ENCODE results near the gene FXYD3.
A peak's percentile ranks its signal among the peaks of the same experiment; 100 is the strongest.

FXYD3 gene, protein sequence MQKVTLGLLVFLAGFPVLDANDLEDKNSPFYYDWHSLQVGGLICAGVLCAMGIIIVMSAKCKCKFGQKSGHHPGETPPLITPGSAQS

GRCh38 chr19:35115177-35115951, at the start of gene FXYD3:
Gene FXYD3 (plus strand): TSS chr19:35115823. CDS start chr19:35119377, 3,554 bp downstream.
- no peak for DNase-seq

- no peak for DNase-seq
Observed at GRCh38 chr19:35066121-35066520, 49.5 kb upstream of the FXYD3 start.

GRCh38 chr19:35066691-35067563, 48.7 kb upstream of the FXYD3 start:
- DNase-seq: peak; percentile 93

DNA sequence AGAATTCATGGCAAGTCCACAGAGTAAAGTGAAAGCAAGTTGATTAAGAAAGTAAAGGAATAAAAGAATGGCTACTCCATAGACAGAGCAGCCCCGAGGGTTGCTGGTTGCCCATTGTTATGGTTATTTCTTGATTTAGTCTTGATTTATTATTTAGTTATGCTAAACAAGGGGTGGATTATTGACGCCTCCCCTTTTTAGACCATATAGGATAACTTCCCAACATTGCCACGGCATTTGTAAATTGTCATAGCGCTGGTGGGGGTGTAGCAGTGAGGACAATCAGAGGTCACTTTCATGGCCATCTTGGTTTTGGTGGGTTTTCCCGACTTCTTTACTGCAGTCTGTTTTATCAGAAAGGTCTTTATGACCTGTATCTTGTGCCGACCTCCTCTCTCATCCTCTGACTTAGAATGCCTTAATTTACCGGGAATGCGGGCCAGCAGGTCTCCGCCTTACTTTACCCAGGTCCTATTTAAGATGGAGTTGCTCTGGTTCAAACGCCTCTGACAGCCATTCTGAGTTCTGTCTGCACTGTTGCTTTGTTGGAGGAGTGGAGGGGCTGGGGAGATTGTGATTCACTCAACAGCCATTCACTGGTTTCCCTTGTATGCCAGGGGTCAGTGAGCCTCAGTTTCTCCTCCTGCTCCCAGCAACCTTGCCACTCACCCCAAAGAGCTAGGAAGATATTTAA, 46.5 kb upstream of the FXYD3 start:
- DNase-seq: no peak

DNA sequence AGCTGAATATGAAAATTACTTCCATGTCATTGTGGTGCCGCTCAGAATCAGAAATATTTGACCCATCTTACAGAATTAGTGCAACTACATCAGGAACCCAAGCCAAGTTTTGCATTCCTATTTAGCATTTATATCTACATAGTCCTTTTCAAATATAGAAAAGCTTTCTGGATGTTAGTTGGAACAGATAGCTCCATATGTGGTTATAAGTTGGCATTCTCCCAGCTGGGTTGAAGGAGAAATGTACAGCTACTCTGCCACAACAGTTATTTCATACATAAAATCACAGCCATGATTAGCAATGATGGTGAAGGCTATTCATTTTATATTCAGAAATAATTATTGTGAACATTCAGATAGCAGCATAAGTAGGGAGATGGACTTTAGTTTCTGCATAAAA, 45.9 kb upstream of the FXYD3 start:
- DNase-seq: no peak

- DNase-seq: no peak
Observed at GRCh38 chr19:35070471-35070870, 45.2 kb upstream of the FXYD3 start.

DNA sequence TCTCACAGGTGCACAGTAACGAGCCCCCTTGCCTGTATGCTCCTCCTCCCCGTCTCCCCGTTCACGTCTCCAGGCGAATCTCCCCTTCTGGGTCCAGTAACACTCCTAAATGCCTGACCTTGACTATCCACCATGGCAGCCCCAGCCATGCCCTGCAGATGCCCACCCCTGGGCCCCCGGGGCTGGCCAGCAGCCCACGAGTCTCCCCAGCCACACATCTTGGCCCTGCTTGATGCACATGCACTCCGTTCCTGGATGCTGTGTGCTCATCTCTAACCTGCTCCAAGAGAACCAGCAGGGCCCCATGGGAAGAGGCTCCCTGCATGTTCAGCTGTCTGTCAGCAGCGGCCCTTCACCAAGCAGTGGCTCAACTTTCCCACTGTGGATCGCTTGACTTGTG, 42.1 kb upstream of the FXYD3 start:
- DNase-seq: no peak

DNA sequence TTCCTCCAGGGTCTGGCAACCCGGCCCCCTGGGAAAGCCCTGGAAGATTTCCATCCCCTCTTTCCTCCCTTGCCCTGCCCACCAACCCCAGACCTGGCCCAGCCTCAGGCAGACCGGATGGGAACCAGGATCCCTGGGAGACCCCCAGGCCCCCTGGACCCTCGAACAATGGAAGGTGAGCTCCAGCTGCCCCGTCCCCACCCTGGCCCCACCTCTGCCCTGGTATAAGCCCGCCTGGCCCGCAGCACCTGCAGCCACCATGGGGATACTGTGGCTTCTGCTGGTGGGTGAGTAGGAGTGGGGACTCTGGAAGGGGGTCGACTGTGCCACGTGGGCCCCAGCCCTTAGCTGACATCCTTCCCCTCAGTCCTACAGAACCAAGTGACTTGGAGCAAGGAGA, 41.7 kb upstream of the FXYD3 start:
- DNase-seq: no peak

GRCh38 chr19:35074426-35075201, 41.0 kb upstream of the FXYD3 start:
- no peak for DNase-seq

DNA sequence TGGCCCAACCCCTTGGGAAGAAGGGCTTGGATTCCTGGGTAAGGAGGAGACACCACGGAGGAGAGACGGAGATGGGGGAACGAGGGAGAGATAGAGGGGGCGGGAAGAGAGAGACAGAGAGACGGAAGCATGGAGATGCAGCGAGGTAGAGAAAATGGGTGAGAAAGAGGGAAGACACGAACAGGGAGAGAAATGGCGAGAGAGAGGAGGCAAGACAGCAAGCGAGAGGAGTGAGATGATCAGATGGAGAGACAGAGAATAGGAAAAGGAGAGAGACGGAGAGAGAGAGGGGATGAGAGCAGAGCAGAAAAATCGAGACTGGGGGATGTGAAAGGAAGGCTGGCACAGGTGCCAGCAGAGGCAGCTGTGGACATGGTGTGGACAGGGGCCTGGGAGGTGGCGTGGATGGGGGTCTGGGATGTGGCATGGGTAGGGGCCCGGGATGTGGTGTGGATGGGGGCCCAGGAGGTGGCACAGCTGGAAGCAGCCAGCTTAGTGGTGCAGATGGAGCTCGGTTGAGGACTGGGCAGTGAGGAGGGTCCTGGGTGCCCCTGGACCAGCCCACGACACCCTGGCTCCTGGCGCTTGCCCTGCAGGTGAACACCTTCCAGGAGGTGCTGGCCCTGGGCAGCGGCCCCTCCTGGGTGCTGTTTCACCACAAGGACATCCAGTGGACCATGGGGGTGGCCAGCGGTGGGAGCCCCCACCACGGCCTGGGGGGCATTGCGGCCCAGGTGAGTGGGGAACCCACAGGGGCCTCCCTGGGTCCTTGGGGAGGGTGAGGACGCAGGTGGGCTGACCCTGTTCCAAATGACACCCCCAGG, 40.2 kb upstream of the FXYD3 start:
- DNase-seq: no peak

- no peak for DNase-seq
Observed at GRCh38 chr19:35076026-35076370, 39.6 kb upstream of the FXYD3 start.

- no peak for DNase-seq
Observed at GRCh38 chr19:35076657-35077056, 39.0 kb upstream of the FXYD3 start.

DNA sequence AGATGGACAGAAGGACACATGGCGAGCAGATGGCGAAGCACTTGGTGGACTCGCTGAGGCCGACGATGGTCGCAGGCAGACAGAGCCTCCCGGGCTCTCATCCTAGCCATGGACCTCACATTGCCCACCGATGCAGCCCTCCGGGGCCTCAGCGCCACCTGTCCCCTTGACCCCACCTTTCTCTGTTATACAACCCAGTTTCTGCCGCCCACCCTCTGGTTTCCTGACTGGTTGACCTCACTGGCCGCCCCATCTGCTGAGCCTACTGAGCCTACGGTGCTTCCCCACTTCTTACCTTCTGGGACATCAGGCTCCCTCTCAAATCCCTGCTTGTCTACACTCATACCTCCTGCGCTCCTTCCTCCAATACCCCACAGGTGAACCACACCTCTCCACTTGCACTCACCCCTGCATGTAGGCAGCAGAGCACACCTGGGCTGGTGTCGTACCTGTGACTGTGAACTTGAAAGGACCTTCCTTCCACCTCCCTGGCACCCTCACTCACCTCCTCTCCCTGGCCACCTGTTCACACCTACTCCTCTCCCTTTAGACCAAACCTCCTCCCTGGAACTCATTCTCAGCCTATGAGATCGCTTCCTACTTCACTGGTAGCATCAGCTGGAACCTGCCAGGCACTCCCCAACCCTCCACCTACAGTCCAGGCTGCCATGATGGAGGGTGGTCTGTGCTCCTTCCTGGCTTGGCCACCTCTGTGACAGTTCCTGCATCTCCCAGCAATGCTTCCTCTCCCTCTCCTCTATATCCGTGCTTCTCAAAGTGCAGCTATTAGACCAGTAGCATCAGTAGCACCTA, 38.0 kb upstream of the FXYD3 start:
- DNase-seq: no peak

GRCh38 chr19:35079826-35080225, 35.8 kb upstream of the FXYD3 start:
- DNase-seq: no peak

- no peak for DNase-seq
Observed at GRCh38 chr19:35080613-35081170, 34.9 kb upstream of the FXYD3 start.

GRCh38 chr19:35081201-35081600, 34.4 kb upstream of the FXYD3 start:
- no peak for DNase-seq

GRCh38 chr19:35083691-35084508, 31.7 kb upstream of the FXYD3 start:
- no peak for DNase-seq

GRCh38 chr19:35084509-35084762, 31.2 kb upstream of the FXYD3 start:
- DNase-seq: no peak

DNA sequence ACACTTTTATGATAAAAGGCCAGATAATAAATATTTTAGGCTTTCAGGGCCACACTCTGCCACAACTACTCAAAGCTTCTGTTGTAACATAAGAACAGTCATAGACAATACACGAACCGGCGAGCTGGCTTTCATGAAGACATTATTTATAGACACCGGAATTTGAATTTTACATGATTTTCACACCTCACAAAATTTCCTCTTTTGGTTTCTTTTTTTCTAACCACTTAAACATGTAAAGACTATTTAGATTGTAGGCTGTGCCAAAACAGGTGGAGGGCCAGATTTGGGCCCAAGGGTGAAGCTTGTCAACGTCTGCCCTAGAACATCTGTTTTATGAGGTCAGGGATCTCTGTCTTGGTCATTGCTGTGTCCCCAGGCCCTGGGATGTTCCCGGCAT, 29.7 kb upstream of the FXYD3 start:
- no peak for DNase-seq

DNA sequence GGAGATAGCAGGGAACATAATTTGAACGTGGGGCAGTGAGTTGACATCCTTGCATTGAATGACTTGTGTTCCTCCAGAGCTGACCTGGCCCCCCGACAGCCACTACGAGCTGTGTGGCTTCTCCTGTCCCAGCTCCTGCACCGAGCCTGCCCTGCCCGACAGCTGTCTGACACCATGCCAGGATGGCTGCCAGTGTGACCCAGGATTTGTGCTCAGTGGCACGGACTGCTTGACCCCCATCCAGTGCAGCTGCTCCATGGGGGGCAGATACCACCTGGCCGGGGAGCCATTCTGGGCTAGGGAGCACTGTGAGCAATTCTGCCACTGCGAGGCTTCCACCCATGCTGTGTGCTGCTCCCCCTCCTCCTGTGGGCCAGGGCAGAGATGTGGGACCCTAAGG, 29.2 kb upstream of the FXYD3 start:
- DNase-seq: no peak
